ENCODE data around the gene SPTLC2. TPM values are rescaled to one million over a fixed set of nuclear protein-coding genes. Genes with fewer than 3 reads are reported as not detected.

The SPTLC2 gene
- polyA plus RNA-seq, 1 donor = 17.4 TPM

DNA sequence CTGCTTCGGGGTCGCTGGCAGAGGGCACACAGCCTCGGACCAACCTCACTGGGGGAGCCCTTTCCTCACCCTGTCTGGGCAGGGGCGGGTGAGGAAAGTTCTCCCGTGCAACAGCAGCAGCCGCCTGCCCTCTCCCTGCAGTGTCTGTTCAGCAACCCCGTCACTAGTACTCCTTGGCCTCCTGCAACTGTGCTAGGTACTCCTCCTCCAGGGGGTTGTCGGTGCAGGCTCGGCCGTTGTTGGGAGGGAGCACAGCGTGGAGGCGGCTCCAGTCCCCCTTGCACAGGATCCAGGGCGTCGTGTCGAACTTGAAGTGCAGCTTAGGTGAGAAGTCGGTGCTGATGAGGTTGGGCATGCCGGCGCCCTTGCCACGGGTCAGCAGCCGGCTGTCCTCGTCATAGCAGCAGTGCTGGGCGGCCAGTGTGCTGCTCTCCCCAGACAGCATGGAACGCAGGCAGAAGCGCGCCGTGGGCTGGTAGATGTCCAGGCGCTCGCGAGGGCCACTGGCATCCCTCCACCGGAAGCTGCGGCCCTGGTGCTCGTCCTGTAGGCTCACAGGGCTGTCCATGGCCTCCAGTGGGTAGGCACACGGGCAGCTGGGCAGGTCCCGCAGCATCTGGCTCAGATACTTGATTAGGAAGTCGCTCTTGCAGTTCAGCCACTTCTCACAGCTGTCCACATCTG is 140.9 kb downstream of the SPTLC2 start:
- Histone ChIP-seq H3K4me3 (ENCODE audit: low read length) (no peak overlapping the region), H3K27ac (ENCODE audit: low read length) (no peak overlapping the region), H3K4me1 (ENCODE audit: control insufficient read depth, insufficient read depth, low read length) (peaks cover 2% of the 10 kb centered on the region), H3K9me3 (ENCODE audit: control insufficient read depth, low read depth, low read length) (no peaks in the 10 kb centered on the region), H3K36me3 (ENCODE audit: control insufficient read depth, insufficient read depth, low read length) (no peaks in the 10 kb centered on the region), H3K27me3 (ENCODE audit: control insufficient read depth, insufficient read depth, low read length) (no peaks in the 10 kb centered on the region)
- no peak for DNase-seq
- WGBS (ENCODE audit: insufficient coverage, low lambda C conversion rate) = no CpG with 5 or more reads among the region's 35 CpGs

DNA sequence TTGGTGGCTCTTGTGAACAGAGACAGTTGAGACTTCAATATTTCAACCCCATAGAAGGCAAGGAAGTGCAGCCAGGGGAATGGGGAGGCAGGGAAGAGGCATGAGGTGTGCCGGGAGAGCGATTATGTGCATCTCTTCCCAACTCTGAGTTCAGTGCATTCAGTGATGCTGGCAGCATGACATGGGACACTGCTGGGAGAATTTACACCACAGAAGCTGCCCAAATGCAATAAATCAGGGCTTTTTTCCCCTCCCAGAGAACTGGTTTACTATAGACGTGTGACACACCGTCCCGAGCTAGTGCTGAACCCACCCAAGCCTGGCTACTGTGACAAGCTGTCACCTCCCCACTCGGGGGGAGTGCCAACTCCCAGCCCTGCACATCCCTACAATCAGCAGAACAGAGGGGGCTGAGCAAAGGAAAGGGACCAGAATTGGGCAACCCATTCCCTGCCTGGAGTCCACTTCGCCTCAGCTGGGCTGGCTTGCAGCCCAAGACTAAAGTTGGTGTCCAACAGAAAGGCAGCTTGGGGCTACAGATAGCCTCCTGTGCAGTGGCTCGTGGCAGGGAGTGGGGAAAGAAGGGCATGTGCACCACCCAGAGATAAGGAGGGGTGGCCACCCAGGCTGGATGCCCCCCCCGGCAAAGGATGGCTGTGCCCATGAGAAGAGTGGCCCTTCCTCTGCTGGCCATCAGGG is 141.8 kb downstream of the SPTLC2 start:
- Histone ChIP-seq H3K27me3 (ENCODE audit: control insufficient read depth, insufficient read depth, low read length) (no peaks in the 10 kb centered on the region), H3K27ac (ENCODE audit: low read length) (no peak overlapping the region), H3K4me3 (ENCODE audit: low read length) (no peak overlapping the region), H3K9me3 (ENCODE audit: control insufficient read depth, low read depth, low read length) (no peaks in the 10 kb centered on the region), H3K4me1 (ENCODE audit: control insufficient read depth, insufficient read depth, low read length) (peaks cover 3% of the 10 kb centered on the region), H3K36me3 (ENCODE audit: control insufficient read depth, insufficient read depth, low read length) (peaks cover 1% of the 10 kb centered on the region)
- no CpG with 5 or more reads among the region's 9 CpGs for WGBS (ENCODE audit: insufficient coverage, low lambda C conversion rate)
- DNase-seq = no peak

DNA sequence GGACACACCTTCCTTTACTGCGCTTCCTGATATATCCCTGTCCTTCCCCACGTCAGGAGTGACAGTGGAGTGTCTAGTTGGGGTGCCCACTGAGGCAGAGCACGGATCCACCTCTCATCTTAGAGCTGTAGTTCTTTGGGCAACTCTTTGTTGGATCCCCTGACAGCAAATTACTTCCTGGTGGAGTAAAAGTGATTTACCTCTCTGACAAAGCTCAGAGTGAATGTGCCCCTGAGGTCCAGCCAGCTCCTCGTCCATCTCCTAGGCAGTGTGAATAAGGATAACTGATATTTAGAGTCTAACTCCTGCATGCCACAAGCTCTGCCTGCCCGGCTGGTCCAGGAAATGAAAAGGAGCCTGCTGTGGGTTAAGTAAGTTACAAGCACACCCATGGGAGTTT is 142.5 kb downstream of the SPTLC2 start:
- H3K9me3 ChIP-seq (ENCODE audit: control insufficient read depth, low read depth, low read length) = no peaks in the 10 kb centered on the region
- H3K27me3 ChIP-seq (ENCODE audit: control insufficient read depth, insufficient read depth, low read length) = no peaks in the 10 kb centered on the region
- peaks cover 3% of the 10 kb centered on the region for H3K4me1 ChIP-seq (ENCODE audit: control insufficient read depth, insufficient read depth, low read length)
- H3K36me3 ChIP-seq (ENCODE audit: control insufficient read depth, insufficient read depth, low read length) = peaks cover 8% of the 10 kb centered on the region
- DNase-seq = no peak
- H3K27ac ChIP-seq (ENCODE audit: low read length) = no peak overlapping the region
- no peak overlapping the region for H3K4me3 ChIP-seq (ENCODE audit: low read length)
- no CpG with 5 or more reads among the region's 5 CpGs for WGBS (ENCODE audit: insufficient coverage, low lambda C conversion rate)

DNA sequence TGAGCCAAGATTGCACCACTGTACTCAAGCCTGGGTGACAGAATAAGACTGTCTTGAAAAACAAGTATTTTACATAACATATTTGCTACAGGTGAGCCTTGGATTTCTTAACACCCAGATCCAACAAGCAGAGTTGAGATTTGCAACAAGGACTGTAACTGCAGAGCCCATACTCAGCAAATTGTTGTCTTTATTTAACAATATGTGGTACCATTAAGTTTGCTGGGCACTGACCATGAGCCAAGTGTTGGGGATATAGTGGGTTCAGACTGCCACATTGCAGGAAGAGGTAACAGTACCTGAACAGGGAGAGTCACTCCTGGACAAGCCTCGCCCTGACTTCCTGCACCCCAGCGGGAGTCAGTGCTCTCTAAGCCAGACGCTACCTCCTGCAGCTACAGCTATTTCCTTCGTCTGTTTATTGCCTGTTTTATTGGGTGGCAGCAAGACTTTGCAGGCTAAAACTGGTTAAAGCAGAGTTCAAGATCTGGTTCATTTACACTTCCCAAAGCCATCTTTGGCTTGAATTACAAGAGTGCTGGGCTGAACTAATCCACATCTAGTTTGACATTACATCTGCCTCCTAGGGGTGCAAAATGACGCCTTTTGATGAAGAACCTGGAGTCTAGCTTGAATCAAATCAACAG is 146.1 kb downstream of the SPTLC2 start:
- Histone ChIP-seq H3K36me3 (ENCODE audit: control insufficient read depth, insufficient read depth, low read length) (peaks cover 36% of the 10 kb centered on the region), H3K4me1 (ENCODE audit: control insufficient read depth, insufficient read depth, low read length) (peaks cover 3% of the 10 kb centered on the region), H3K27me3 (ENCODE audit: control insufficient read depth, insufficient read depth, low read length) (no peaks in the 10 kb centered on the region), H3K4me3 (ENCODE audit: low read length) (no peak overlapping the region), H3K9me3 (ENCODE audit: control insufficient read depth, low read depth, low read length) (no peaks in the 10 kb centered on the region), H3K27ac (ENCODE audit: low read length) (no peak overlapping the region)
- DNase-seq = peak in 1 of 2 donors; percentile 26
- WGBS (ENCODE audit: insufficient coverage, low lambda C conversion rate) = no CpG with 5 or more reads among the region's 5 CpGs

DNA sequence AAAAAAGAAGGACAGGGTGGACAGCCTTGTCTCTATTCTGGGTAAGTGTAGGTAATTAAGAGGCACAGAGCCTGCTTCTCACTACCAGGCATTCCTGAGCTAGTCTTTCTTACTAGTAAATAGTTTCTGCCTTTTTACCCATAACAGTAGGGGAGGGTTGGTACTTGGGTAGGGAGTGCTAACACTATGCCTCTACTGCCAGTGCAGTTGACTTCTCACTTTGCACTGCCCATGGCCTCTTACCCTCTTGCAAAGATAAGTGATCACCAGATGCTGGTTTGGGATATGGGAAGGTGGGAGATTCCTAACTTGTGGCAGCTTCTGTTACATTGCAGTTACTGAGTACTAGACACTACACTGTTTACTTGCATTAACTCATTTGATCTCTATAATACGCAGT is 146.9 kb downstream of the SPTLC2 start:
- 86% methylated on average over 1 of the region's 1 CpG for WGBS (ENCODE audit: insufficient coverage, low lambda C conversion rate)
- Histone ChIP-seq H3K36me3 (ENCODE audit: control insufficient read depth, insufficient read depth, low read length) (peaks cover 44% of the 10 kb centered on the region), H3K4me1 (ENCODE audit: control insufficient read depth, insufficient read depth, low read length) (peaks cover 3% of the 10 kb centered on the region), H3K27me3 (ENCODE audit: control insufficient read depth, insufficient read depth, low read length) (no peaks in the 10 kb centered on the region), H3K9me3 (ENCODE audit: control insufficient read depth, low read depth, low read length) (no peaks in the 10 kb centered on the region), H3K4me3 (ENCODE audit: low read length) (no peak overlapping the region), H3K27ac (ENCODE audit: low read length) (no peak overlapping the region)
- no peak for DNase-seq

DNA sequence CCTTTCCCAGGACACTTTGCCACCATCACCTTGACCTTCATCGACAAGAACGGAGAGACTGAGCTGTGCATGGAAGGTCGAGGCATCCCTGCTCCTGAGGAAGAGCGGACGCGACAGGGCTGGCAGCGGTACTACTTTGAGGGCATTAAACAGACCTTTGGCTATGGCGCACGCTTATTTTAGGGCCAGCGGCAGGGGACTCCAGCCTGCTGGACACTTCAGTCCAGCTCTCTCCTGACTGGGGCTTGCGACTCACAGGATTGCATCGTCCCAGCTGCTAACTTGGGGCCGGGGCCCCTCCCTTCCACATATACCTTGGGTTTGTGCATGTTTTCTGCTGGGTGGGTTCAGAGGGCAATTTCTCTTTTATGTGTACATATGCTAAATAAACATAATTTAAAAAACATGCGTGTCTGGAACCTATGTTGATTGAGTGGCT is 147.4 kb downstream of the SPTLC2 start:
- Histone ChIP-seq H3K27ac (ENCODE audit: low read length) (no peak overlapping the region), H3K36me3 (ENCODE audit: control insufficient read depth, insufficient read depth, low read length) (peaks cover 49% of the 10 kb centered on the region), H3K9me3 (ENCODE audit: control insufficient read depth, low read depth, low read length) (no peaks in the 10 kb centered on the region), H3K27me3 (ENCODE audit: control insufficient read depth, insufficient read depth, low read length) (no peaks in the 10 kb centered on the region), H3K4me3 (ENCODE audit: low read length) (no peak overlapping the region), H3K4me1 (ENCODE audit: control insufficient read depth, insufficient read depth, low read length) (peaks cover 3% of the 10 kb centered on the region)
- 100% methylated on average over 1 of the region's 14 CpGs for WGBS (ENCODE audit: insufficient coverage, low lambda C conversion rate)
- no peak for DNase-seq

DNA sequence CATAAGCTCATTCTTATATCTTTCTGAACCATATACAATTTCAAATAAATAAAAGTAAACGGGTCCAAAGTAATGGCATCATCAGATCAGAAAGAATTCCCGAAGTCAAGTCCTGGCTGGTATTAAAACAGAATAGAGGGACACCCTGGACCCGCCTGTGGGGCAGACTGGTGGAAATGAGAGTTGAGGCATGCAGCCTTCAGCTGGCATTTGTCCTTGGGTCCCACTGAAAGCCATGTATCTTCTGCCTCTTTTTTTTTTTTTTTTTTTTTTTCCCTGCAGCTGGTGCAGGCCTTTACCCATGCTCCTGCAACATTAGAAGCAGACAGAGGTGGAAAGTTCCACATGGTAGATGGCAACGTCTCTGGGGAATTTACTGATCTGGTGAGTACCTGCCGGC is 148.6 kb downstream of the SPTLC2 start:
- Histone ChIP-seq H3K4me3 (ENCODE audit: low read length) (no peak overlapping the region), H3K27ac (ENCODE audit: low read length) (no peak overlapping the region), H3K4me1 (ENCODE audit: control insufficient read depth, insufficient read depth, low read length) (peaks cover 3% of the 10 kb centered on the region), H3K9me3 (ENCODE audit: control insufficient read depth, low read depth, low read length) (no peaks in the 10 kb centered on the region), H3K36me3 (ENCODE audit: control insufficient read depth, insufficient read depth, low read length) (peaks cover 61% of the 10 kb centered on the region), H3K27me3 (ENCODE audit: control insufficient read depth, insufficient read depth, low read length) (no peaks in the 10 kb centered on the region)
- WGBS (ENCODE audit: insufficient coverage, low lambda C conversion rate) = no CpG with 5 or more reads among the region's 5 CpGs
- DNase-seq = no peak

DNA sequence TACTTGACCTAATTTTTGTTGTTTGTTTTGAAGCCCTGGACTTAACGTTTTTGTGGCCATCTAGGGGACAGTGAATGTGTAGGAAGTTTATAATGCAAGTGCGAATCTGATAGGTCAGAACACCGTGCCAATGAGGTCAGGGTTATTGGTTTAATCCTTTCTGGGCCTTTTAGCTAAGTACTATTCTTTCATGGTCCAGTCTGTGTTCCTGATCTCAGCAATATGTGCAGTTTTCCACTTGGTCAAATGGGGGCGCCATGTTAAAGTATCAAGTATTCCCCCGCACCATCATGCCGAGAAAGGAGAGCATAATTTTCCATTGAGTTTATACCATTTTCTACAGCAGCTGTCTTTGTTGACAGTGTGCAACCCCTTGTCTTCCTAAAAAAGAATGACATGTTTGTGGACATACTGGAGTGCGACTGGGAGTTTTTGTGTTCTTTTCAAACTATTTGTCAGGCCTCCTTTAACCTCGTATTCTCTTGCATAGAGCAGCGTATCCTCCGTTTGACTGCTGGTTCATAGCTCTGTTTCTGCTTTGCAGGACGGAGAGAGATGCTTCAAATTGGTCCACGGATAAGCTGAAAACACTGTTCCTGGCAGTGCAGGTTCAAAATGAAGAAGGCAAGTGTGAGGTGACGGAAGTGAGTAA is 157.2 kb downstream of the SPTLC2 start:
- Histone ChIP-seq H3K27ac (ENCODE audit: low read length) (no peak overlapping the region), H3K27me3 (ENCODE audit: control insufficient read depth, insufficient read depth, low read length) (no peaks in the 10 kb centered on the region), H3K36me3 (ENCODE audit: control insufficient read depth, insufficient read depth, low read length) (peaks cover 45% of the 10 kb centered on the region), H3K4me1 (ENCODE audit: control insufficient read depth, insufficient read depth, low read length) (peaks cover 4% of the 10 kb centered on the region), H3K9me3 (ENCODE audit: control insufficient read depth, low read depth, low read length) (no peaks in the 10 kb centered on the region), H3K4me3 (ENCODE audit: low read length) (peak overlapping the region; percentile 91)
- 55% methylated on average over 3 of the region's 13 CpGs for WGBS (ENCODE audit: insufficient coverage, low lambda C conversion rate)
- DNase-seq = peak; percentile 49 to 52

DNA sequence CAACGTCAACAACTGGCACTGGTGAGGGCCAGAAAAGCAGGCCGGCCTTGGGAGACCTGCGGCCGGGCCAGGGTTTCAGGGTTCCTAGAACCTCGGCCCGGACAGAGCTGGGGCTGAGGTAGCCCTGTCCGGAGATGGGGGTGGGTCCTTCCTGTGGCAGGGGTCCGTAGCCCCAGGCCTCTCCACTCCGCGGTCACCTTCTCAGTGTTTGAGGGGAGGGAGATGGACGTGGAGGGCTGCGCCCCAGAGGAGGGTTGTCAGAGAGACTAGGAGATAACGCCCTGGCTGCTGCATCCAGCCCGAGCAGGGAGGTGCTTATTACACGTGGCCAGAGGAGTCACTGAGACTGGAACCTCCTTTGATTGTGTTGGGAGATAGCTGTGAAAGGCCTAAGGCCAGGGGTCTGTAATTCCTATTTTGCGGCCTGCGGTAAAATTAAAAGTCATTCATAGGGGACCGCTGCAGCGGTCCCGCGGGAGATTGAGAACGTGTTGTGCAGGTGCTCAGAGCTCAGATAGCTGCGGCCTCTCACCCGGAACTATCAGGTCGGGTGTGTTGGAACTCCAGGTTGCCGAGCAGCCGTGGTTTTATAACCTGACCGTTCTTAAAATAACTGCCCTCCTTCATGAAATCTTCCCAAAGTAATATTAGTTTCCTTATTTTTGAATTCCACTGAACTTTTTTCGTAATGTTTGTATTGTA is 158.0 kb downstream of the SPTLC2 start:
- Histone ChIP-seq H3K9me3 (ENCODE audit: control insufficient read depth, low read depth, low read length) (no peaks in the 10 kb centered on the region), H3K4me3 (ENCODE audit: low read length) (peak overlapping the region; percentile 91), H3K27ac (ENCODE audit: low read length) (peak overlapping the region; percentile 88), H3K27me3 (ENCODE audit: control insufficient read depth, insufficient read depth, low read length) (no peaks in the 10 kb centered on the region), H3K36me3 (ENCODE audit: control insufficient read depth, insufficient read depth, low read length) (peaks cover 38% of the 10 kb centered on the region), H3K4me1 (ENCODE audit: control insufficient read depth, insufficient read depth, low read length) (peaks cover 4% of the 10 kb centered on the region)
- DNase-seq = peak; percentile 26 to 62
- 0% methylated on average over 4 of the region's 29 CpGs for WGBS (ENCODE audit: insufficient coverage, low lambda C conversion rate)

Measured in large intestine (tissue), 3 donors.